Chondrocyte (in vitro differentiated cells): ENCODE data around the gene MAK. TPM values are rescaled to one million over a fixed set of nuclear protein-coding genes. Genes with fewer than 3 reads are reported as not detected.
"Not testable (repeated sequence)": the region's sequence is repeated elsewhere in the genome, so short reads cannot be mapped to it uniquely, and the experiment has no call there.

Source experiments
- DNase-seq: peaks from one replicate; pipeline ENCODE4 v3.0.0; 2021; ENCODE audit warnings: mixed read lengths, low spot score
- H3K27ac Mint-ChIP-seq: one replicate; pipeline ENCODE4 v1.8.0; 2021; ENCODE audit warnings: mild to moderate bottlenecking, moderate library complexity, mixed read lengths; ENCODE audit not compliant: unreplicated experiment
- H3K27me3 Mint-ChIP-seq: 2 replicates; pipeline ENCODE4 v1.8.0; 2021; ENCODE audit warnings: low read depth, mixed read lengths
- H3K36me3 Mint-ChIP-seq: 2 replicates; pipeline ENCODE4 v1.8.0; 2021; ENCODE audit warnings: low read depth, mixed read lengths
- H3K4me1 Mint-ChIP-seq: 2 replicates; pipeline ENCODE4 v1.8.0; 2021; ENCODE audit warnings: low read depth, mild to moderate bottlenecking, mixed read lengths
- H3K4me3 Mint-ChIP-seq: one replicate; pipeline ENCODE4 v1.8.0; 2021; ENCODE audit warnings: mild to moderate bottlenecking, moderate library complexity, mixed read lengths; ENCODE audit not compliant: unreplicated experiment
- H3K9me3 Mint-ChIP-seq: 2 replicates; pipeline ENCODE4 v1.8.0; 2021; ENCODE audit warnings: low read depth, mixed read lengths
- total RNA-seq: library from RNA; stranded (reverse); gene quantifications from 3 replicates; pipeline ENCODE4 v1.2.1, GENCODE V29; 2021
- TF ChIP-seq, protein P1 (sequence below): fragments of 200-600 bp; sonication (generic); IDR thresholded peaks from 2 replicates; pipeline ENCODE4 v1.5.0; 2021; ENCODE audit warnings: antibody characterized with exemption, mild to moderate bottlenecking, moderate library complexity

The MAK gene
- total RNA-seq, 1 donor from 2014 or later, result not detected

DNA sequence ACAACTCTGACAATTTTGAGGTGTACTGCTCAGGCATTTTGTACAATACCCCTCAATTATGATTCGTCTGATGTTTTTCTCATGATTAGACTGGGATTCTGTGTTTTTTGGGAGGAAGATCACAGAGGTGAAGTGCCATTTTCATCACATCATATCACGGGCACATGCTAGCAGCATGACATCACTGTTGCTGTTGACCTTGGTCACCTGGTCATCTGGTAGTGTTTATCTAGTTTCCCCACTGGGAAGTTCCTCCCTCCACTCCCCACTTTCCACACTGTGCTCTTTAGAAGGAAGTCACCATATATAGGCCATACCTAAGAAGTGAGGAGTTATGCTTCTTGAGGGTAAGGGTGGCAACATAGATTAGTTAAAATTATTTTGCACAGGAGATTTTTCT, 22.7 kb upstream of the MAK start:
- no peaks in the 10 kb centered on the region for H3K9me3 Mint-ChIP-seq
- no peak overlapping the region for H3K27ac Mint-ChIP-seq

DNA sequence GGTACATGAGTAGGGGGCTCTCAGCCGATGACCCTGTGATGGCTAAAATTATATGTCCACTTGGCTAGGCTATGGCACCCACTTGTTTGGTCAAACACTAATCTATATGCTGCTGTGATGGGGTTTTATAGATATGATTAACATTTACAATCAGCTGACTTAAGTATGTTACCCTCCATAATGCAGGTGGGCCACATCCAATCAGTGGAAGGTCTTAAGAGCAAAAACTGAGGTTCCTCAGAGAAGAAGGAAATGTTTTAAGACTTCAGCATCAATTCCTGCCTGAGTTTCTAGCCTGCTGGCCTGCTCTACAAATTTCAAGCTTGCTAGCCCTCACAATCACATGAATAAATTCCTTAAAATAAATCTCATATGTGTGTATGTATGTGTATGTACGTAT, 18.9 kb upstream of the MAK start:
- TF ChIP-seq, protein P1, sequence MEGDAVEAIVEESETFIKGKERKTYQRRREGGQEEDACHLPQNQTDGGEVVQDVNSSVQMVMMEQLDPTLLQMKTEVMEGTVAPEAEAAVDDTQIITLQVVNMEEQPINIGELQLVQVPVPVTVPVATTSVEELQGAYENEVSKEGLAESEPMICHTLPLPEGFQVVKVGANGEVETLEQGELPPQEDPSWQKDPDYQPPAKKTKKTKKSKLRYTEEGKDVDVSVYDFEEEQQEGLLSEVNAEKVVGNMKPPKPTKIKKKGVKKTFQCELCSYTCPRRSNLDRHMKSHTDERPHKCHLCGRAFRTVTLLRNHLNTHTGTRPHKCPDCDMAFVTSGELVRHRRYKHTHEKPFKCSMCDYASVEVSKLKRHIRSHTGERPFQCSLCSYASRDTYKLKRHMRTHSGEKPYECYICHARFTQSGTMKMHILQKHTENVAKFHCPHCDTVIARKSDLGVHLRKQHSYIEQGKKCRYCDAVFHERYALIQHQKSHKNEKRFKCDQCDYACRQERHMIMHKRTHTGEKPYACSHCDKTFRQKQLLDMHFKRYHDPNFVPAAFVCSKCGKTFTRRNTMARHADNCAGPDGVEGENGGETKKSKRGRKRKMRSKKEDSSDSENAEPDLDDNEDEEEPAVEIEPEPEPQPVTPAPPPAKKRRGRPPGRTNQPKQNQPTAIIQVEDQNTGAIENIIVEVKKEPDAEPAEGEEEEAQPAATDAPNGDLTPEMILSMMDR, result no peak
- peaks cover 7% of the 10 kb centered on the region for H3K36me3 Mint-ChIP-seq
- peaks cover 13% of the 10 kb centered on the region for H3K9me3 Mint-ChIP-seq
- H3K4me1 Mint-ChIP-seq, result peaks cover 4% of the 10 kb centered on the region
- no peak overlapping the region for H3K4me3 Mint-ChIP-seq
- DNase-seq, result no peak
- no peaks in the 10 kb centered on the region for H3K27me3 Mint-ChIP-seq
- no peak overlapping the region for H3K27ac Mint-ChIP-seq

More for the DNA sequence above, 22.7 kb upstream of the MAK start:
- DNase-seq, result no peak
- Mint-ChIP-seq H3K4me3 (no peak overlapping the region), H3K4me1 (no peaks in the 10 kb centered on the region), H3K27me3 (no peaks in the 10 kb centered on the region), H3K36me3 (no peaks in the 10 kb centered on the region)
- TF ChIP-seq, protein P1, result no peak

DNA sequence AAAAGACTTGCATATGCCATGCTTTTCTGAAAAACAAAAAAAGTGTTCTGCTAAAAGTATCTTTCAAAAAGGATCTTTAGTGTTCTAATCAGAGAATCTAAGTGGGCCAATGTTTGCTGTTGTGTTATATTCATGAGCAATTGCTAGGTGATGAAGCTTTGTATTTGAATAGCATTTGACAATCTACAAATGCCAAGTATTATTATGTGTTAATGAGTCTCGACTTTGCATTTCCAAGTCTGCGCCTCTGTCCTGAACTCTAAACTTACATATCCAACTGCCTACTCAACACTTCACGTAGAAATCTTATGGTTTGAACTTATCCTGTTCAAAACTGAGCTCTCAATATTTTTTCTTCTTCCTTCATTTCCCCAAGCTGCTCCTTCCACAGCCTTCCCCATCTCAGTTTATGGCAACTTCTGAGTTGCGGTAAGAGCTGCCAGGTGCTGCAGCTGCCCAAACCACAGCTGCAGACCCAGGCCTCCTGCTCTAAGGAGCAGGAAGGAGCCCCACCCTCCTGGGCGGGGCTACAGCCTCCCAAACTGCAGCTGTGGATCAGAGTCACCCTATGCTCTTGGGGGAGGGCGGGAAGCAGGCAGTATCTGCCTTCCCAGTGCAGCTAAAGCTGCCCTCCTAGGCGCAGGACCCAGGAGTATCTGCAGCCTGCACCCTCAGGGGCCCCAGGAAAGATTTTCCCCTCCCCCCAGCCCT, 16.7 kb upstream of the MAK start:
- Mint-ChIP-seq H3K9me3 (peaks cover 13% of the 10 kb centered on the region), H3K36me3 (peaks cover 7% of the 10 kb centered on the region), H3K27me3 (no peaks in the 10 kb centered on the region), H3K4me3 (no peak overlapping the region), H3K4me1 (peaks cover 12% of the 10 kb centered on the region), H3K27ac (no peak overlapping the region)
- TF ChIP-seq, protein P1, result no peak
- DNase-seq, result no peak

DNA sequence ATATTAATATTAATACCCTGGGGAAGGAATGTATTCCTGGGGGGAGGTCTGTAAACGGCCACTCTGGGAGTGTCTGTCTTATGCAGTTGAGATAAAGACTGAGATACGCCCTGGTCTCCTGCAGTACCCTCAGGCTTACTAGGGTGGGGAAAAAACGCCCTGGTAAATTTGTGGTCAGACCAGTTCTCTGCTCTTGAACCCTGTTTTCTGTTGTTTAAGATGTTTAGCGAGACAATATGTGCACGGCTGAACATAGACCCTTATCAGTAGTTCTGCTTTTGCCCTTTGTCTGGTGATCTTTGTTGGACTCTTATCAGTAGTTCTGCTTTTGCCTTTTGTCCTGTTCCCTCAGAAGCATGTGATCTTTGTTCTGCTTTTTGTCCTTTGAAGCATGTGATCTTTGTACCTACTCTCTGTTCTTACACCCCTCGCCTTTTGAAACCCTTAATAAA, 15.5 kb upstream of the MAK start:
- not testable (repeated sequence) for DNase-seq, H3K27ac Mint-ChIP-seq, H3K36me3 Mint-ChIP-seq, H3K27me3 Mint-ChIP-seq, H3K4me3 Mint-ChIP-seq
- Mint-ChIP-seq H3K9me3 (peaks cover 13% of the 10 kb centered on the region), H3K4me1 (peaks cover 12% of the 10 kb centered on the region)

DNA sequence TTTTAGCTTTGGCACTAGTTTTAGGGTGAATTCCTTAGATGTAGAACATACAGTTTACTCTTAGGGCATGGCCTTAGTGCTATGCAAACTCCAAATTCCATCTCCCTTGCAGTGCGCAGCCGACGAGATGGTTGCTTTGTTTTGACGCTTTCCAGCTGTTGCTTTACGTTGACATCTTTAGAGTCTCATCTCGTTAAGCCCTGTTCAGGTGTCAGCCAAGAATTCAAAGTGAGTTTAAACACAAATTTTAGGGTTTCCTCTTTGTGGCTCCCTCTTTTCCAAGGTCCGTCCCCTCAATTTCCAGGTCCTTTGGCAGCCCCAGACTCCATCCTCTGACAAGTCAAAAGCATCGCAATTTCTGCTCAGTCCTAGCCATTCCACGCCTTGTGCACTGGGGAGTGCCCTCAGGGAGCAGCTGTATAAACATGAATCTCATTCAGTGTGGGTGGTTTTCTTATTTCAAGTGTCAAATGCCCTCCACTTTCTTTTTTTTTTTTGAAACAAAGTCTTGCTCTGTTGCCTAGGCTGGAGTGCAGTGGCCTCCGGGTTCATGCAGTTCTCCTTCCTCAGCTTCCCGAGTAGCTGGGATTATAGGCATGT, 14.1 kb upstream of the MAK start:
- peak overlapping the region; percentile 80 for H3K27ac Mint-ChIP-seq
- TF ChIP-seq, protein P1, result no peak
- H3K36me3 Mint-ChIP-seq, result peaks cover 7% of the 10 kb centered on the region
- H3K27me3 Mint-ChIP-seq, result no peaks in the 10 kb centered on the region
- DNase-seq, result no peak
- peak overlapping the region; percentile 29 for H3K4me3 Mint-ChIP-seq
- peaks cover 12% of the 10 kb centered on the region for H3K4me1 Mint-ChIP-seq
- H3K9me3 Mint-ChIP-seq, result peaks cover 13% of the 10 kb centered on the region

DNA sequence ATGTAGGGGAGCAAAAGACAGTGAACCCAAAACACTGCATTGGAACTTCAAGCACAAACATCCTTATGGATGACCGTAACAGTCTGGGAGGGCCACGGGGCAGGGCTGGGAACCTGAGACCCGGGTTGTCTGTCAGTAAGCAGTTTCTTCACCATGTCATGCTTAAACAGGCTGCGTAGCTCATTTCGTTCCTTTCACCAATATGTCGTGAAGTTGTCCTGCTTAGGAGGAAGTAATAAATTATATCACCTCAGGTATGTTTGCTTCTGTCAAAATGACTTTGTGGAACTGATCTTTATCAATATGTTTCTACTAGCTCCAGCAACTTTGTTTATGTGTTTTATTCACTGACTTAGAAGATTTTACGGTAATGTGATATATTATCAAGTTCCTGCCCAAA, 12.4 kb upstream of the MAK start:
- Mint-ChIP-seq H3K27ac (no peak overlapping the region), H3K27me3 (no peaks in the 10 kb centered on the region), H3K9me3 (peaks cover 13% of the 10 kb centered on the region), H3K36me3 (peaks cover 7% of the 10 kb centered on the region), H3K4me3 (no peak overlapping the region), H3K4me1 (peaks cover 12% of the 10 kb centered on the region)
- DNase-seq, result no peak
- TF ChIP-seq, protein P1, result no peak
